ENCODE data around the gene ZNF865.

Gene ZNF865

DNA sequence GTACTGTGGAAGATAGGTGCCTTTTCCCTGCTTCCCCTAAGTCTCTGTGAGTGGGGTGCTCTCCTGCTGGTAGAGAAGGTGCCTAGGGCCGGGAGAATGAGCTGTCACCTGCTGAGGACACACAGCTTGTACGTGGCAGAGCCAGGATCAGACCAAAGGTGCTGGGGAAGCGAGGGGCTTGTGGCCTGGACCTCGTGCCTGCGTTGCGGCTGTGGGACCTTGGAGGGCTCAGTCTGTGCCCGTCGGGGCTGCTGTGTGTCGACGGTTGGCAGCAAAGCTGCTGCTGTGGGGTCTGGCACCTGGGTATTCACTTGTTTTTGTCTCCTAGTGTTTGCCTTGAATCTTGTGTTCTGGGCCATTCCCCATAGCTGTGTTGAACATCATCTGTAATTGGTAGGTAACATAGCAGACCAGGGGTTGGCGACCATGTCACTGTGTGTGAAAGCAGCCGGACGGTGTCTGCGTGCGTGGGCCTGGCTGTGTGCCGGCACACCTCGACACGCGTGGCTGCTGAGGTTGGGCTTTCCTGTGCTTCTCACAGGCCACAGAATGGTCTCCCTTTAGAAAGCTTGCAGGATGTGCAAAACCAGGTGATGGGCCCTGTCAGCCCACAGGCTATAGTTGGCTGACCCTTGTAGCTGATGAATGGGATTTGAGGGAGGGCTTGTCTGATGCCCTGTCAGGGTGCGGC lies 58.5 kb downstream of the ZNF865 start:
- no peak for DNase-seq

DNA sequence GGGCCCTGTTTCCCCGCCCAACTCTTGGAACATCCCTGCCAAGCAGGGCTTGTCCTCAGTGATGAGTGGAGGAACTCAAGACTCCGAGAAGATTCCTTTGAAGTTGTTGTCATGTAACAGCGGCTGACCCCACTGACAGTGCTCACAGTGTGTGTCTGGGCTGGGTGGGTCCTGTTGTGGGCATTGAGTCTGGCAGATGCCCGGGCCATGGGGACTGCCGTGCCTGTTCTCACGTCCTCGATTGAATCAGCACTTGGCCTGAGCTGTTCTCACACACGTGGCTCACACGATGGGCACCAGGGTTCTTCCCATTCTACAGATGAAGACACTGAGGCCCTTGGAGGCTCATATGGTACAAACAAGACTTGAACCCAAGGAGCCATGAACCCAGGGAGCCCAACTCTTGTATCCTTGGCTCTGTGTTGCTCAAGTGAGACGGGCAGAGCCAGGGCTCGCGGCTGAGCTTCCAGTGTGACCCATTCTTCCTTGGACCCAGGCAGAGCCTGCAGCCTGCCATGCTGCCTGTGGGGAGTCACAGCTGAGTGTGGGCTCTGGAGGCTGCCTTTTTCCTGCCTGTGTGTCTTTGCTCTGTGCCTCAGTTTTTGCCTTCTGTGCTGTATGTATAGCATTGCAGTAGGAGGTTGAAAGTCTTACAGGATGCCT lies 61.0 kb downstream of the ZNF865 start:
- DNase-seq: no peak
